HUES64 (cell line): Measurements from ENCODE around the gene FNDC7. TPM values are rescaled to one million over a fixed set of nuclear protein-coding genes. Genes with fewer than 3 reads are reported as not detected.
"Not testable (repeated sequence)": the region's sequence is repeated elsewhere in the genome, so short reads cannot be mapped to it uniquely, and the experiment has no call there.

Source experiments
- H3K27ac ChIP-seq: 2 replicates; pipeline ENCODE4 v1.7.0; 2013; ENCODE audit warnings: low read depth, low read length, inconsistent platforms
- H3K27me3 ChIP-seq: 2 replicates; pipeline ENCODE4 v1.6.1; 2013; ENCODE audit warnings: mild to moderate bottlenecking, low read length; ENCODE audit not compliant: insufficient read depth
- H3K36me3 ChIP-seq: 2 replicates; pipeline ENCODE4 v1.6.1; 2013; ENCODE audit warnings: mild to moderate bottlenecking, low read length; ENCODE audit not compliant: insufficient read depth
- H3K4me1 ChIP-seq: 2 replicates; pipeline ENCODE4 v1.6.1; 2013; ENCODE audit warnings: mild to moderate bottlenecking, low read length, moderate library complexity; ENCODE audit not compliant: insufficient read depth
- H3K4me3 ChIP-seq: 2 replicates; pipeline ENCODE4 v1.5.1; 2013; ENCODE audit warnings: mild to moderate bottlenecking, low read length, moderate library complexity
- H3K9ac ChIP-seq: 2 replicates; pipeline ENCODE4 v1.6.1; 2013; ENCODE audit warnings: mild to moderate bottlenecking, low read depth, low read length
- H3K9me3 ChIP-seq: 2 replicates; pipeline ENCODE4 v1.6.1; 2013; ENCODE audit warnings: low read depth, low read length; ENCODE audit not compliant: insufficient read depth
- WGBS: fragments of 150-250, 120-280 bp; methylation state at CpG from one replicate; pipeline ENCODE4 v1.1.7; 2013; ENCODE audit warnings: missing lambda C conversion rate; 5-methylcytosine and 5-hydroxymethylcytosine counted together
- polyA plus RNA-seq, 2 experiments: library from polyadenylated mRNA; stranded (reverse); fragments of 50-300 nt; gene quantifications; one replicate each; pipeline ENCODE4 v1.2.3, GENCODE V29; 2013

FNDC7 gene, protein sequence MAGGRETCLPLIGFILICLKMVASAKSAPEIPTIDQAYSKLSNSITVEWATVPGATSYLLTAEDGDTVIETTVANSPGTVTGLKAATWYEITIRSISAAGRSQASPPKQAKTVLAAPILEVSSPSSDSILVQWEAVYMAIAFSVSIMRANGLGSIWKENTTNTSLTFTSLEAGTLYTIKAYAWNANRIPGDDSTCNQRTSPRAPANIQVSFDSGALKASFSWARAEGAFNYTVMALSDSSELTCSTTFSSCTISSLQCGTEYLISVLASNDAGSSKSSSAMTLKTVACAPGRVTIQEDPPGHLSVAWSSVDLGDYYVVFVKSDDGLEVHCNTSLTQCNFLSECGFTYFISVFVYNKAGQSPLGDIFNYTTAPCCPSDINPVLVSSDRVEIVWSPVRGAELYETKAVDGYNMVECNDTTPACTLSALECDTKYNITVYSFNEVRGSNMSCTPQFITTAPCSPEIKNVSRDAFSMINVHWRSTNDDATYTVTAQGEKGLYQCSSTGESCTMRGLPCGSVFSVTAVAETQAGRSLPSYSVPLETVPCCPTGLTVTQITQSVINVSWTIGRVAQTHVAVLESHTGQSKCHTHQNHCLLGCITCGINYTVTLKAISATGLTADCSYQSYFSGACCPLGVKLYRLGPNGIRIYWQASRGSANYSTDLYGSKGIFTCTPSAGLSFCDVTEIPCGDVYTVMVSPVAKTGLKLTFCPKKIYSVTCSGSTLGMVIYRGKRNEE
- polyA plus RNA-seq (2013, experiment 1 of 2), result 0.10 TPM
- polyA plus RNA-seq (2013, experiment 2 of 2), result 0.13 TPM

GRCh38 chr1:108712606-108713150, at the start of gene FNDC7:
Gene FNDC7, plus strand, starts transcription at chr1:108712908. Its CDS starts 26 bp downstream, at chr1:108712934.
- Histone ChIP-seq H3K36me3 (no peaks in the 10 kb centered on the region), H3K9ac (no peak within 1 kb of the TSS), H3K4me3 (no peak within 1 kb of the TSS), H3K27me3 (no peaks in the 10 kb centered on the region), H3K9me3 (no peaks in the 10 kb centered on the region), H3K27ac (no peak within 1 kb of the TSS), H3K4me1 (peaks cover 4% of the 10 kb centered on the region)
- 53% methylated on average over 7 of the region's 9 CpGs for WGBS

DNA sequence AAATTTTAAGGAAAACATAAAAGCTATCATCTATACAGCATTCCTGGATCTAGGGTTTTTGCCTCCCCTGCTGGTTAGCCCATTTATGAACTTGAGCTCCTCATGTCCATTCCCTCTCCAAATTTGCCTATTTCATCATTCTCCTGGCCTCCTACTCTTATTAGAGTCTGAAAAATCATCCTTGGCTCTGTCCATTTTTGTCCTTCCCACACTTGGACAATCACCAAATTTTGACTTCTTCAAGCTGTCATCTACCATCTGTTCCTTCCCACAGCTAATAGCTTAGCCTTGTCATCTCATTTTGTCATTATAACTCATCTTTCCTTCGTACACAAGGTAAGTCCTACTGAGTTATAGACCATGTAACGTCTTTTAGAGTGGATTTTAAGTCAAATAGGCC, 49.6 kb upstream of the FNDC7 start:
- WGBS, result 84% methylated on average over 2 of the region's 2 CpGs
- no peak overlapping the region for H3K9ac ChIP-seq

DNA sequence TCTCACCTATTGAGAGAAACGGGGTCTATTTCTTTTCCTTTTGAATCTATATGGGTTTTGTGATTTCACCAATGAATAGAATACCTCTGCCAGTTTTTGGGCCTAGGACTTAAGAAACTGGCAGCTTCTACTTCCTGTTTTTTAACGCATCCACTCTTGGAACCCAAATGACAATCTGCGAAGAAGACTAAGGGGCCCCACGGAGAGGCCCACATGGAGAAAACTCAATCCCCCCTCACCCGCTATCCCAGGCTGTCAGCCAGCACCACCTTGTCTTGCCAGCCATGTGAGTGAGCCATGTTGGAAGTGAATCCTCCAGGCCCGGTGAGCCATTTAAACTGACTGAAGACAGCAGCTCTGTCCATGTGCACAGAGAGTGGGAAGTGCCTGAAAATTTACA, 48.2 kb upstream of the FNDC7 start:
- Histone ChIP-seq H3K36me3 (no peaks in the 10 kb centered on the region), H3K9me3 (no peaks in the 10 kb centered on the region), H3K27ac (no peak overlapping the region), H3K4me3 (no peak overlapping the region), H3K9ac (no peak overlapping the region), H3K4me1 (no peaks in the 10 kb centered on the region), H3K27me3 (peaks cover 36% of the 10 kb centered on the region)
- WGBS, result 91% methylated on average over 6 of the region's 6 CpGs

More for the DNA sequence above, 49.6 kb upstream of the FNDC7 start:
- Histone ChIP-seq H3K4me3 (no peak overlapping the region), H3K27ac (no peak overlapping the region), H3K36me3 (no peaks in the 10 kb centered on the region), H3K27me3 (peaks cover 36% of the 10 kb centered on the region), H3K9me3 (no peaks in the 10 kb centered on the region), H3K4me1 (no peaks in the 10 kb centered on the region)

DNA sequence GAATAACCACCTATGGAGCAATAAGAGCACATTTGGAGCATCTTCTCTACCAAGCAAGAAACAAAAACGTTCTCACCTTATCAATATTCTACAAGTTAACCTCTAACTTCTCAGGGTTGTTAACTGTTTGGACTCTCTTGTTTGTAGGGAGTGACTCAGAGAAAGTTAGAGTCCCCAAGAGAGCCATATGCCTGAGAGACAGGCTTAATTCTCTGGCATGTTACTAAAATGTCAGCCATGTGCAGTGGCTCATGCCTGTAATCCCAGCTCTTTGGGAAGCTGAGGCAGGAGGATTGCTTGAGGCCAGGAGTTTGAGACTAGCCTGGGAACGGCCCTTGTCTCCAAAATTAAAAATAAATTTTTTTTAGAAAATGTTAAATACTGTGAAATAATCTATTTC, 47.6 kb upstream of the FNDC7 start:
- Histone ChIP-seq H3K9ac (no peak overlapping the region), H3K27me3 (peaks cover 33% of the 10 kb centered on the region), H3K36me3 (no peaks in the 10 kb centered on the region), H3K9me3 (no peaks in the 10 kb centered on the region), H3K4me1 (no peaks in the 10 kb centered on the region), H3K27ac (no peak overlapping the region), H3K4me3 (no peak overlapping the region)
- 86% methylated on average over 1 of the region's 2 CpGs for WGBS

DNA sequence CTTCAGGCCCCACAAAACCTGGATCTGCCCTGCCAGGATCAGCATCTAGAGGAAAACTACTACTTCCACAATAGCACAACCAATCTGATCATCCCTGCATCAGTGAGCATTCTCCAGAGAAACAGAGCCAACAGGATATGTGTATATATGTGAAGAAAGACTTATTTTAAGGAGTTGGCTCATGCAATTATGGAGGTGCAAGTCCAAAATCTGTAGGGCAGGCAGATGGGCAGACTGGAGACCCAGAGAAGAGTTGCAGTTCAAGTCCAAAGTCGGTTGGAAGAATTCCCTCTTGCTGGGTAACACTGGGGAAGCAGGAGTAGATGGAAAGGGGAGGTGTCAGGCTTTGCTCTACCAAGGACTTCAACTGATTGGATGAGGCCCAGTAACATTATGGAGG, 46.9 kb upstream of the FNDC7 start:
- no peaks in the 10 kb centered on the region for H3K9me3 ChIP-seq
- no peak overlapping the region for H3K27ac ChIP-seq
- no peaks in the 10 kb centered on the region for H3K36me3 ChIP-seq
- WGBS, result 77% methylated on average over 1 of the region's 1 CpG
- peaks cover 28% of the 10 kb centered on the region for H3K27me3 ChIP-seq
- no peaks in the 10 kb centered on the region for H3K4me1 ChIP-seq
- H3K9ac ChIP-seq, result no peak overlapping the region
- no peak overlapping the region for H3K4me3 ChIP-seq

DNA sequence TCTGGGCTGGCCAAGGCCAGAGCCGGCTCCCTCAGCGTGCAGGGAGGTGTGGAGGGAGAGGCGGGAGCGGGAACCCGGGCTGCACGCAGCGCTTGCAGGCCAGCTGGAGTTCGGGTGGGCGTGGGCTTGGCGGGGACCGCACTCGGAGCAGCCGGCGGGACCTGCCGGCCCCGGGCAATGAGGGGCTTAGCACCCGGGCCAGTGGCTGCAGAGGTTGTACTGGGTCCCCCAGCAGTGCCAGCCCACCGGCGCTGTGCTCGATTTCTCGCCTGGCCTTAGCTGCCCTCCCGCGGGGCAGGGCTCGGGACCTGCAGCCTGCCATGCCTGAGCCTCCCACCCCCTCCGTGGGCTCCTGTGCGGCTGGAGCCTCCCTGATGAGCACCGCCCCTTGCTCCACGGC, 45.3 kb upstream of the FNDC7 start:
- H3K27ac ChIP-seq, result not testable (repeated sequence)

GRCh38 chr1:108668777-108669176, 43.9 kb upstream of the FNDC7 start:
- Histone ChIP-seq H3K4me3 (no peak overlapping the region), H3K36me3 (no peaks in the 10 kb centered on the region), H3K27me3 (no peaks in the 10 kb centered on the region), H3K27ac (no peak overlapping the region), H3K4me1 (no peaks in the 10 kb centered on the region), H3K9ac (no peak overlapping the region), H3K9me3 (no peaks in the 10 kb centered on the region)

More for the DNA sequence above, 45.3 kb upstream of the FNDC7 start:
- peaks cover 11% of the 10 kb centered on the region for H3K27me3 ChIP-seq
- not testable (repeated sequence) for H3K9ac ChIP-seq, H3K4me3 ChIP-seq, H3K9me3 ChIP-seq, H3K4me1 ChIP-seq, H3K36me3 ChIP-seq
- WGBS, result 94% methylated on average over 28 of the region's 28 CpGs

DNA sequence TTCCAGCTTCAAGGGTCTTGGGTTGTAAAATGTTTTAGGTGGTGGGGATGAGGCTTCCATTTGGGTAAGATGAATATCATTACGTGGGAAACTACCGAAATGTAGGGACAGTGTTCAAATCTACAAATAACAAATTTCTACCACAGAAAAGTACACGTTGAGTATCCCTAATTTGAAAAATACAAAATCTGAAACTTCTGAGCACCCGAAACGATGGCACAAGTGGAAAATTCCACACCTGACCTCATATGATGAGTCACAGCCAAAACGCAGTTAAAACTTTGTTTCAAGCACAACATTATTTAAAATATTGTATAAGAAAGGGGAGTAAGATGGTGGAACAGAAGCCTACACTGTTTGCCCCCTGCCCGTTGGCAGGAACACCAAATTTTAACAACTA, 43.0 kb upstream of the FNDC7 start:
- Histone ChIP-seq H3K9me3 (no peaks in the 10 kb centered on the region), H3K27ac (no peak overlapping the region), H3K4me1 (no peaks in the 10 kb centered on the region), H3K36me3 (no peaks in the 10 kb centered on the region), H3K27me3 (no peaks in the 10 kb centered on the region), H3K4me3 (no peak overlapping the region), H3K9ac (no peak overlapping the region)
- WGBS, result 80% methylated on average over 7 of the region's 7 CpGs

- Histone ChIP-seq H3K9ac (no peak overlapping the region), H3K4me3 (no peak overlapping the region), H3K27ac (no peak overlapping the region), H3K27me3 (no peaks in the 10 kb centered on the region), H3K9me3 (no peaks in the 10 kb centered on the region), H3K36me3 (no peaks in the 10 kb centered on the region), H3K4me1 (no peaks in the 10 kb centered on the region)
- 93% methylated on average over 5 of the region's 5 CpGs for WGBS
Observed at GRCh38 chr1:108670131-108670773, 42.5 kb upstream of the FNDC7 start.

- 92% methylated on average over 2 of the region's 2 CpGs for WGBS
- H3K27ac ChIP-seq, result no peak overlapping the region
- no peaks in the 10 kb centered on the region for H3K9me3 ChIP-seq
- H3K9ac ChIP-seq, result no peak overlapping the region
- no peaks in the 10 kb centered on the region for H3K36me3 ChIP-seq
- no peaks in the 10 kb centered on the region for H3K27me3 ChIP-seq
- H3K4me1 ChIP-seq, result no peaks in the 10 kb centered on the region
- H3K4me3 ChIP-seq, result no peak overlapping the region
Observed at GRCh38 chr1:108671143-108671542, 41.6 kb upstream of the FNDC7 start.

GRCh38 chr1:108678706-108679105, 34.0 kb upstream of the FNDC7 start:
- H3K36me3 ChIP-seq, result no peaks in the 10 kb centered on the region
- 94% methylated on average over 4 of the region's 4 CpGs for WGBS
- no peaks in the 10 kb centered on the region for H3K27me3 ChIP-seq
- H3K27ac ChIP-seq, result no peak overlapping the region
- H3K4me1 ChIP-seq, result peaks cover 6% of the 10 kb centered on the region; the same call in 1 of the 2 replicates
- H3K9me3 ChIP-seq, result no peaks in the 10 kb centered on the region
- H3K4me3 ChIP-seq, result no peak overlapping the region
- no peak overlapping the region for H3K9ac ChIP-seq
